ENCODE measurements around the gene H2BK1.

The H2BK1 gene

GRCh38 chr7:151206914-151207313 lies 3.4 kb downstream of the H2BK1 start:
- Histone ChIP-seq H3K9me2 (ENCODE audit: low read depth, low read length) (no peaks in the 10 kb centered on the region), H3K4me2 (ENCODE audit: low read length) (no peak overlapping the region), H3K27me3 (ENCODE audit: insufficient read depth, low read length) (no peaks in the 10 kb centered on the region), H3K79me2 (ENCODE audit: insufficient read depth, low read length) (no peaks in the 10 kb centered on the region), H3K4me3 (ENCODE audit: low read depth, low read length, poor library complexity, severe bottlenecking) (no peak overlapping the region), H3K9me3 (ENCODE audit: low read length) (no peaks in the 10 kb centered on the region), H3K36me3 (ENCODE audit: insufficient read depth, low read length) (0 out of 2 replicates have a peak, but pooled peaks cover under 1% of the 10 kb centered on the region), H3F3A (ENCODE audit: insufficient read depth, low read length) (no peaks in the 10 kb centered on the region), H3K27ac (ENCODE audit: low read depth, low read length, poor library complexity, severe bottlenecking) (no peak overlapping the region), H4K20me1 (ENCODE audit: insufficient read depth, low read length) (no peaks in the 10 kb centered on the region), H3K9ac (ENCODE audit: low read length) (no peak overlapping the region), H2AFZ (ENCODE audit: low read length) (no peak overlapping the region), H3K4me1 (ENCODE audit: insufficient read depth, low read length, severe bottlenecking) (no peaks in the 10 kb centered on the region)
- TF ChIP-seq EZH2 (IDR thresholded peaks at IDR 0.05; ENCODE audit: borderline replicate concordance, low read length) (no peak), CTCF (IDR thresholded peaks at IDR 0.05; ENCODE audit: low read length) (no peak)

- Histone ChIP-seq H3K4me1 (ENCODE audit: insufficient read depth, low read length, severe bottlenecking) (no peaks in the 10 kb centered on the region), H3F3A (ENCODE audit: insufficient read depth, low read length) (no peaks in the 10 kb centered on the region), H3K36me3 (ENCODE audit: insufficient read depth, low read length) (no peaks in the 10 kb centered on the region), H3K9me3 (ENCODE audit: low read length) (no peaks in the 10 kb centered on the region), H3K27me3 (ENCODE audit: insufficient read depth, low read length) (no peaks in the 10 kb centered on the region), H3K4me3 (ENCODE audit: low read depth, low read length, poor library complexity, severe bottlenecking) (no peak overlapping the region), H4K20me1 (ENCODE audit: insufficient read depth, low read length) (no peaks in the 10 kb centered on the region), H3K4me2 (ENCODE audit: low read length) (no peak overlapping the region), H3K27ac (ENCODE audit: low read depth, low read length, poor library complexity, severe bottlenecking) (no peak overlapping the region), H3K79me2 (ENCODE audit: insufficient read depth, low read length) (no peaks in the 10 kb centered on the region), H3K9ac (ENCODE audit: low read length) (no peak overlapping the region), H3K9me2 (ENCODE audit: low read depth, low read length) (no peaks in the 10 kb centered on the region), H2AFZ (ENCODE audit: low read length) (no peak overlapping the region)
- TF ChIP-seq CTCF (IDR thresholded peaks at IDR 0.05; ENCODE audit: low read length), result no peak
These were observed 4.6 kb downstream of the H2BK1 start for GRCh38 chr7:151205730-151206129.

GRCh38 chr7:151204383-151205032 lies 5.8 kb downstream of the H2BK1 start:
- H3K27ac ChIP-seq (ENCODE audit: low read depth, low read length, poor library complexity, severe bottlenecking), result no peak overlapping the region
- H3K9me3 ChIP-seq (ENCODE audit: low read length), result no peaks in the 10 kb centered on the region
- no peaks in the 10 kb centered on the region for H3K9me2 ChIP-seq (ENCODE audit: low read depth, low read length)
- no peak overlapping the region for H3K4me2 ChIP-seq (ENCODE audit: low read length)
- no peaks in the 10 kb centered on the region for H3K4me1 ChIP-seq (ENCODE audit: insufficient read depth, low read length, severe bottlenecking)
- no peak overlapping the region for H2AFZ ChIP-seq (ENCODE audit: low read length)
- TF ChIP-seq CTCF (IDR thresholded peaks at IDR 0.05; ENCODE audit: low read length) (no peak), EZH2 (IDR thresholded peaks at IDR 0.05; ENCODE audit: borderline replicate concordance, low read length) (no peak)
- H3K4me3 ChIP-seq (ENCODE audit: low read depth, low read length, poor library complexity, severe bottlenecking), result no peak overlapping the region
- no peaks in the 10 kb centered on the region for H3K27me3 ChIP-seq (ENCODE audit: insufficient read depth, low read length)
- no peaks in the 10 kb centered on the region for H4K20me1 ChIP-seq (ENCODE audit: insufficient read depth, low read length)
- no peaks in the 10 kb centered on the region for H3F3A ChIP-seq (ENCODE audit: insufficient read depth, low read length)
- H3K36me3 ChIP-seq (ENCODE audit: insufficient read depth, low read length), result no peaks in the 10 kb centered on the region
- H3K79me2 ChIP-seq (ENCODE audit: insufficient read depth, low read length), result no peaks in the 10 kb centered on the region
- H3K9ac ChIP-seq (ENCODE audit: low read length), result no peak overlapping the region
